Suprapubic skin (tissue), 4 donors: ENCODE results near the gene STK25.

Experiments
- EP300 ChIP-seq: sonication (generic); formaldehyde crosslinking; IDR thresholded peaks from one replicate; pipeline ENCODE4 v1.6.1; 2017; ENCODE audit warnings: antibody characterized with exemption
- POLR2A ChIP-seq, 2 donors: fragments of 450-650 bp; IDR thresholded peaks; one replicate each; pipeline ENCODE4 v1.6.1; 2017; ENCODE audit warnings: antibody characterized with exemption in 2 of 2, mild to moderate bottlenecking in 2 of 2, moderate library complexity in 2 of 2
- POLR2AphosphoS5 ChIP-seq, 3 donors: sonication (generic); formaldehyde crosslinking; IDR thresholded peaks; one replicate each; pipeline ENCODE4 v1.6.1; 2017; ENCODE audit warnings: antibody characterized with exemption in 3 of 3
- TF ChIP-seq, protein P1 (sequence below), 2 donors: fragments of 200-600 bp in 1 of 2; fragments of 450-650 bp in 1 of 2; sonication (generic) in 1 of 2; IDR thresholded peaks; one replicate each; pipeline ENCODE4 v1.5.1; 2016 to 2019; ENCODE audit warnings: antibody characterized with exemption in 2 of 2, mild to moderate bottlenecking in 1 of 2, moderate library complexity in 1 of 2

DNA sequence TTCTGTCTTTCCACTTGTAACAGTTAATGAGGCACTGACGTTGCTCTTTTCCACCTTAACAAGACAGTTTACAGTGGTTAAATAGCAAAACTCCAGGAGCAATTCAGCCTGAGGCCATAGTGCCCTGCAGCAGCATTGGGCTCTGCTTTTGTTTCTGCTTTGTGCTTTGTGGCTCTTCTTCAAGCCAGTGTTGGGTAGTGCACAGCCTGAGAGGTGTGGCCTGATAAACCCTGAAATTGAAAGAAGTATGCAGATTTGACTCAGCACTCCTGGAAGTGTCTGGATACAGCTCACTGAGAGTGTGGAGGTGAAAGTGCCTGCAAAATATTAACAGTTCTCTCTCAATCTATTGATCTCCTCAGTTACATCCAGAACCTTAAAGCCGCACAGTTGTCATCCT, 63.0 kb downstream of the STK25 start:
- TF ChIP-seq, protein P1, sequence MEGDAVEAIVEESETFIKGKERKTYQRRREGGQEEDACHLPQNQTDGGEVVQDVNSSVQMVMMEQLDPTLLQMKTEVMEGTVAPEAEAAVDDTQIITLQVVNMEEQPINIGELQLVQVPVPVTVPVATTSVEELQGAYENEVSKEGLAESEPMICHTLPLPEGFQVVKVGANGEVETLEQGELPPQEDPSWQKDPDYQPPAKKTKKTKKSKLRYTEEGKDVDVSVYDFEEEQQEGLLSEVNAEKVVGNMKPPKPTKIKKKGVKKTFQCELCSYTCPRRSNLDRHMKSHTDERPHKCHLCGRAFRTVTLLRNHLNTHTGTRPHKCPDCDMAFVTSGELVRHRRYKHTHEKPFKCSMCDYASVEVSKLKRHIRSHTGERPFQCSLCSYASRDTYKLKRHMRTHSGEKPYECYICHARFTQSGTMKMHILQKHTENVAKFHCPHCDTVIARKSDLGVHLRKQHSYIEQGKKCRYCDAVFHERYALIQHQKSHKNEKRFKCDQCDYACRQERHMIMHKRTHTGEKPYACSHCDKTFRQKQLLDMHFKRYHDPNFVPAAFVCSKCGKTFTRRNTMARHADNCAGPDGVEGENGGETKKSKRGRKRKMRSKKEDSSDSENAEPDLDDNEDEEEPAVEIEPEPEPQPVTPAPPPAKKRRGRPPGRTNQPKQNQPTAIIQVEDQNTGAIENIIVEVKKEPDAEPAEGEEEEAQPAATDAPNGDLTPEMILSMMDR (IDR thresholded peaks at IDR 0.05), result no peak
- TF ChIP-seq POLR2A (IDR thresholded peaks at IDR 0.05) (no peak), EP300 (no peak), POLR2AphosphoS5 (IDR thresholded peaks at IDR 0.05) (no peak)
